ENCODE measurements around the gene PLA2G7.

DNA sequence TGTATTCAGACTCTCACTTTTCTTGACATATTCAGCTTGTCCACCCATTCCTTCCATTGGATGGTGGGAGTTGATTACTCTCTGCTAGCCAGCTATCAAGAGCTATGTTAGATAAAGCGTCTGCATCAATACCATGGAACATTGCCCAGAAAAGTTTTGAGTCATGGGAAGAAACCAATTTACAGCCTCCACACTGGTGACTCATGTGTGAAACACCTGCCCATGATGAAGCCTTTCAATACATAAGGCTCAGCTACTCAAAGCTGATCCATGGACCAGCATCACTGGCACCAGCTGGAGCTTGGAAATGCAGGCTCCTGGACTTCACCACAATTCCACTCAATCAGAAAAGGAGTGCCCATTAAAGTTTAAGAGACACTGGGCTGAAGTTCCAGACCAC, 16.1 kb downstream of the PLA2G7 start:
- TF ChIP-seq EZH2 (IDR thresholded peaks at IDR 0.05; ENCODE audit: borderline replicate concordance) (no peak), EZH2phosphoT487 (IDR thresholded peaks at IDR 0.05; ENCODE audit: low read depth, severe bottlenecking, unreplicated experiment) (no peak)
- TF ChIP-seq, protein P1, sequence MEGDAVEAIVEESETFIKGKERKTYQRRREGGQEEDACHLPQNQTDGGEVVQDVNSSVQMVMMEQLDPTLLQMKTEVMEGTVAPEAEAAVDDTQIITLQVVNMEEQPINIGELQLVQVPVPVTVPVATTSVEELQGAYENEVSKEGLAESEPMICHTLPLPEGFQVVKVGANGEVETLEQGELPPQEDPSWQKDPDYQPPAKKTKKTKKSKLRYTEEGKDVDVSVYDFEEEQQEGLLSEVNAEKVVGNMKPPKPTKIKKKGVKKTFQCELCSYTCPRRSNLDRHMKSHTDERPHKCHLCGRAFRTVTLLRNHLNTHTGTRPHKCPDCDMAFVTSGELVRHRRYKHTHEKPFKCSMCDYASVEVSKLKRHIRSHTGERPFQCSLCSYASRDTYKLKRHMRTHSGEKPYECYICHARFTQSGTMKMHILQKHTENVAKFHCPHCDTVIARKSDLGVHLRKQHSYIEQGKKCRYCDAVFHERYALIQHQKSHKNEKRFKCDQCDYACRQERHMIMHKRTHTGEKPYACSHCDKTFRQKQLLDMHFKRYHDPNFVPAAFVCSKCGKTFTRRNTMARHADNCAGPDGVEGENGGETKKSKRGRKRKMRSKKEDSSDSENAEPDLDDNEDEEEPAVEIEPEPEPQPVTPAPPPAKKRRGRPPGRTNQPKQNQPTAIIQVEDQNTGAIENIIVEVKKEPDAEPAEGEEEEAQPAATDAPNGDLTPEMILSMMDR (IDR thresholded peaks at IDR 0.05; ENCODE audit: poor library complexity): no peak

Data from hepatocyte (in vitro differentiated cells).